GM21390 (cell line): ENCODE data around the gene RECK.
"Not testable (repeated sequence)": the region's sequence is repeated elsewhere in the genome, so short reads cannot be mapped to it uniquely, and the experiment has no call there.

ENCODE experiments used
- ATAC-seq: cut with Tn5 transposase; IDR thresholded peaks from one replicate; pipeline ENCODE4 v1.9.1; 2021; ENCODE audit not compliant: unreplicated experiment

The RECK gene

GRCh38 chr9:36056896-36057295, 20.2 kb downstream of the RECK start:
- ATAC-seq: no peak

- ATAC-seq: no peak
Observed at GRCh38 chr9:36063804-36064447, 27.2 kb downstream of the RECK start.

- no peak for ATAC-seq
Observed at GRCh38 chr9:36064448-36065037, 27.8 kb downstream of the RECK start.

- ATAC-seq: no peak
Observed at GRCh38 chr9:36074055-36074454, 37.3 kb downstream of the RECK start.

GRCh38 chr9:36074870-36075532, 38.3 kb downstream of the RECK start:
- ATAC-seq: no peak

- ATAC-seq: no peak
Observed at GRCh38 chr9:36078051-36078450, 41.3 kb downstream of the RECK start.

- no peak for ATAC-seq
Observed at GRCh38 chr9:36080519-36080918, 43.8 kb downstream of the RECK start.

- ATAC-seq: no peak
Observed at GRCh38 chr9:36082931-36083330, 46.2 kb downstream of the RECK start.

GRCh38 chr9:36086442-36086841, 49.7 kb downstream of the RECK start:
- no peak for ATAC-seq

GRCh38 chr9:36087054-36087453, 50.3 kb downstream of the RECK start:
- not testable (repeated sequence) for ATAC-seq

GRCh38 chr9:36088020-36088419, 51.3 kb downstream of the RECK start:
- ATAC-seq: no peak

- ATAC-seq: no peak
Observed at GRCh38 chr9:36091026-36091953, 54.6 kb downstream of the RECK start.

GRCh38 chr9:36092014-36092413, 55.3 kb downstream of the RECK start:
- no peak for ATAC-seq

- peak; percentile 96 for ATAC-seq
Observed at GRCh38 chr9:36092509-36093215, 55.9 kb downstream of the RECK start.

- no peak for ATAC-seq
Observed at GRCh38 chr9:36093384-36093783, 56.7 kb downstream of the RECK start.

- no peak for ATAC-seq
Observed at GRCh38 chr9:36099718-36100117, 63.0 kb downstream of the RECK start.

GRCh38 chr9:36100532-36100931, 63.8 kb downstream of the RECK start:
- ATAC-seq: no peak

- no peak for ATAC-seq
Observed at GRCh38 chr9:36101916-36102741, 65.4 kb downstream of the RECK start.

GRCh38 chr9:36102742-36103495, 66.2 kb downstream of the RECK start:
- ATAC-seq: no peak
